Parathyroid adenoma (tissue), 2 donors: Measurements from ENCODE around the gene ACBD3.

Experiments
- H2AFZ ChIP-seq: fragments of 300-600 bp; sonication (generic); one replicate; pipeline ENCODE4 v1.7.0; 2017; ENCODE audit warnings: antibody characterized with exemption, mild to moderate bottlenecking
- H3K27ac ChIP-seq: fragments of 300-600 bp; sonication (generic); one replicate; pipeline ENCODE4 v1.7.0; 2017
- H3K27me3 ChIP-seq: fragments of 300-600 bp; sonication (generic); one replicate; pipeline ENCODE4 v1.7.0; 2017; ENCODE audit warnings: low read length; ENCODE audit not compliant: control insufficient read depth, insufficient read depth
- H3K36me3 ChIP-seq: fragments of 300-600 bp; sonication (generic); one replicate; pipeline ENCODE4 v1.7.0; 2017; ENCODE audit warnings: low read length; ENCODE audit not compliant: control insufficient read depth, insufficient read depth
- H3K4me1 ChIP-seq: fragments of 300-600 bp; sonication (generic); one replicate; pipeline ENCODE4 v1.7.0; 2017; ENCODE audit warnings: control low read depth
- H3K4me2 ChIP-seq: fragments of 300-600 bp; sonication (generic); one replicate; pipeline ENCODE4 v1.7.0; 2017; ENCODE audit warnings: low read length
- H3K4me3 ChIP-seq: fragments of 300-600 bp; sonication (generic); one replicate; pipeline ENCODE4 v1.7.0; 2017; ENCODE audit warnings: low read depth, low read length
- H3K79me2 ChIP-seq: fragments of 300-600 bp; sonication (generic); one replicate; pipeline ENCODE4 v1.7.0; 2017; ENCODE audit warnings: control low read depth
- H3K9ac ChIP-seq: fragments of 300-600 bp; sonication (generic); one replicate; pipeline ENCODE4 v1.7.0; 2017; ENCODE audit warnings: mild to moderate bottlenecking
- H3K9me3 ChIP-seq: fragments of 300-600 bp; sonication (generic); one replicate; pipeline ENCODE4 v1.7.0; 2017; ENCODE audit warnings: low read length; ENCODE audit not compliant: control insufficient read depth
- TF ChIP-seq, protein P1 (sequence below): fragments of 300-600 bp; sonication (generic); IDR thresholded peaks from one replicate; pipeline ENCODE4 v1.7.0; 2017; ENCODE audit warnings: antibody characterized with exemption, mild to moderate bottlenecking
- donor health status: primary hyperparathyroidism.

ACBD3 gene

DNA sequence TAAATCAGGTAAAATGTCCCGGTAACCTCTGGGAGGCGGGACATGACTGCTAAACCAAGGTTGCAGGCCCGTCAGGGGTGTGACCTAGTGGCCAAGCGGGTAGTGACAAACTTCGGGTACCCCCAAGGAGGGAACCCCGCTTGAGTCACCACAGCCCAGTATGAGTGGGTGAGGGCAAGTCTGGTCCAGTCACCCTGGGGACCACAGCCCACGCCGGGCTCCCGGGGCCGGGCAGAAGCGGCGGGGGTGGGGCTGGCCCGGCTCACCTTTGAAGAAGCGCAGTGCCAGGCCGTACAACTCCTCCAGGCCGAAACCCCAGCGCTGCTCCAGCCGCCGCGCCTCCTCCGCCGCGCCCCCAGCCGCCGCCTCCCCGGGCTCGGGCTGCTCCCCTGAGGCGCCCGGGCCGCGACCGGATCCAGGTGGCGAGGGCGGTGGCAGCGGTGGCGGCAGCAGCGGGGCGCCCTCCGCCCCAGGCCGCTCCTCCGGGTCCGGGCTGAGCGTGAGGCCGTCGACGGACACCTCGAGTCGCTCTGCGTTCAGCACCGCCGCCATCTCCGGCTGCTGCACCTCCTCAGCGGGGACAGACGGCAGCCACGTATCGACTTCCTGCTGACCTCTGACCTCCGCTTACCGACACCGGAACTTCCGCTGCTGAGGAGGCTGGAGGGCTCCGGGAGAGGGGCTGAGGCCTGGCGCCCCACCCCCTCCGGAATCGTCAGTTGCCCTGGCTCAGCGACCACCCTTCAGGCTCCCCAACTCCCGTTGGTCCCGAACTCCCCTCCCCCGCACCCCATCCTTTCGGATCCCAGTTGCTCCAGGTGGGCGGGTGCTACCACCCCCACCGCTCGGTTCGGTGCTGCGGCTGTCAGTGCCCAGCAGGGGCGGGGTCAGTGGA is at the start of gene ACBD3:
Gene ACBD3, minus strand, starts transcription at position 618 of the 895 bp plus-strand sequence. Its CDS starts 66 bp downstream, at position 552.
- Histone ChIP-seq H3K36me3 (no peaks in the 10 kb centered on the region), H3K9me3 (no peaks in the 10 kb centered on the region), H2AFZ (peak within 1 kb of the TSS; percentile 99), H3K4me2 (peak within 1 kb of the TSS; percentile 95), H3K79me2 (peaks cover 26% of the 10 kb centered on the region), H3K4me3 (peak within 1 kb of the TSS; percentile 93), H3K4me1 (peaks cover 2% of the 10 kb centered on the region), H3K27me3 (no peaks in the 10 kb centered on the region), H3K9ac (peak within 1 kb of the TSS; percentile 72), H3K27ac (peak within 1 kb of the TSS; percentile 91)
- TF ChIP-seq, protein P1, sequence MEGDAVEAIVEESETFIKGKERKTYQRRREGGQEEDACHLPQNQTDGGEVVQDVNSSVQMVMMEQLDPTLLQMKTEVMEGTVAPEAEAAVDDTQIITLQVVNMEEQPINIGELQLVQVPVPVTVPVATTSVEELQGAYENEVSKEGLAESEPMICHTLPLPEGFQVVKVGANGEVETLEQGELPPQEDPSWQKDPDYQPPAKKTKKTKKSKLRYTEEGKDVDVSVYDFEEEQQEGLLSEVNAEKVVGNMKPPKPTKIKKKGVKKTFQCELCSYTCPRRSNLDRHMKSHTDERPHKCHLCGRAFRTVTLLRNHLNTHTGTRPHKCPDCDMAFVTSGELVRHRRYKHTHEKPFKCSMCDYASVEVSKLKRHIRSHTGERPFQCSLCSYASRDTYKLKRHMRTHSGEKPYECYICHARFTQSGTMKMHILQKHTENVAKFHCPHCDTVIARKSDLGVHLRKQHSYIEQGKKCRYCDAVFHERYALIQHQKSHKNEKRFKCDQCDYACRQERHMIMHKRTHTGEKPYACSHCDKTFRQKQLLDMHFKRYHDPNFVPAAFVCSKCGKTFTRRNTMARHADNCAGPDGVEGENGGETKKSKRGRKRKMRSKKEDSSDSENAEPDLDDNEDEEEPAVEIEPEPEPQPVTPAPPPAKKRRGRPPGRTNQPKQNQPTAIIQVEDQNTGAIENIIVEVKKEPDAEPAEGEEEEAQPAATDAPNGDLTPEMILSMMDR, result no peak

DNA sequence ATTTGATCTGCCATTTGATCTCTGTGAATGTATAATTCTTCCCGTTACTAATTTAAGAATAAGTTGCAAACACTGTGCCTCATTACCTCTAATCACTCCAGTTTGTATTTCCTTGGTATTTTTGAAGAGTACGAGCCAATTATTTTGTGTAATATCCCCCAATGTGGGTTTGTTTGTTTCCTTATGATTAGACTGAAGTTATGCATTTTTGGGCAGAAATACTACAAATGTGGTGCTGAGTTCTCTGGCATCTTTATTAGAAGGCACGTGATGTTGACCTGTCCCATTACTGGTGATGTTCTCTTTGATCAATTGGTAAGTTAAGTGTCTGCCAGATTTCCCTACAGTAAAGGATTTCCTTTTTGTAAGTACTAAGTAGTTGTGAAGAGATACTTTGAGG is 47.3 kb upstream of the ACBD3 start:
- H3K36me3 ChIP-seq, result no peaks in the 10 kb centered on the region
- no peak overlapping the region for H3K4me3 ChIP-seq
- TF ChIP-seq, protein P1, result no peak
- H3K79me2 ChIP-seq, result no peaks in the 10 kb centered on the region
- no peaks in the 10 kb centered on the region for H3K27me3 ChIP-seq
- no peaks in the 10 kb centered on the region for H3K9me3 ChIP-seq
- H3K9ac ChIP-seq, result no peak overlapping the region
- H3K4me2 ChIP-seq, result no peak overlapping the region
- no peak overlapping the region for H2AFZ ChIP-seq
- no peak overlapping the region for H3K27ac ChIP-seq
- no peaks in the 10 kb centered on the region for H3K4me1 ChIP-seq

DNA sequence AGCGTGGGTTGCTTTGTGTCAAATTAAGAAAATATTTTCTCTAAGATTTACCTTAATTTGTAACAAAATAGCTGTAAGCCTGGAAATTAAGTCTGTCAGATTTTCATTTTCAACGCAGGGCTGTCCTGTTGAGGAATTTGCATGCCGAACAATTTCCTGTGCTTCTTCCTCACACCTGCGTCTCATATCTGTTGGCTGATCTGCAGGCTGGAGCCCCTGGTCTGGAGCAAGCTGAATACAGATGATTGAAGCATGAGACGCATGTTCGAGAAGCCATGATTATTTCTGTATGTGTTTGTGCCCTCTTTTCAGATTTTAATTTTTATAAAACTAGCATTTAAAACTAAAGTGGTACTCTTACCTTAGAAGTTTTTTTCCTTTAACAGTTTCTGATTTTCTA is 46.8 kb upstream of the ACBD3 start:
- TF ChIP-seq, protein P1, result no peak

DNA sequence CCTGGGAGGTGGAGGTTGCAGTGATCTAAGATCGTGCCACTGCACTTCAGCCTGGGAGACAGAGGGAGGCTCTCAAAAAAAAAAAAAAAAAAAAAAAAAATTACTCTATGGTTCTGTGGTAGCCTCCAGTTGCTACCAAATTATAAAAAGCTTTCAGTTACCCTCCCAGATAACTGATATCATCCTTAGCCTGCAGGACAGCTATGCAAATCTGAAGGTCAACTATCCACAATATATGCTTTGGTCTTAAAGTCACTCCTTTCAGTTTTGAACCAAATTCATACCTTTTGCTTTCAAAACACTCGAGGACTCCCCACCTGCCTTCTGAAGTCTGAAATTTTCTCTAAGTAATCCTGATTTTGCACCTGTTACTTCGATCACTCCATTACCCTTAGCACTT is 40.1 kb upstream of the ACBD3 start:
- H3K27me3 ChIP-seq, result no peaks in the 10 kb centered on the region
- H3K36me3 ChIP-seq, result no peaks in the 10 kb centered on the region
- H3K27ac ChIP-seq, result no peak overlapping the region
- TF ChIP-seq, protein P1, result no peak
- H3K9me3 ChIP-seq, result no peaks in the 10 kb centered on the region
- no peaks in the 10 kb centered on the region for H3K79me2 ChIP-seq
- no peak overlapping the region for H2AFZ ChIP-seq
- H3K4me2 ChIP-seq, result no peak overlapping the region
- H3K9ac ChIP-seq, result no peak overlapping the region
- no peak overlapping the region for H3K4me3 ChIP-seq
- no peaks in the 10 kb centered on the region for H3K4me1 ChIP-seq

More for the DNA sequence above, 46.8 kb upstream of the ACBD3 start:
- H3K4me2 ChIP-seq, result no peak overlapping the region
- no peaks in the 10 kb centered on the region for H3K9me3 ChIP-seq
- H3K27ac ChIP-seq, result no peak overlapping the region
- H3K36me3 ChIP-seq, result no peaks in the 10 kb centered on the region
- H3K4me1 ChIP-seq, result no peaks in the 10 kb centered on the region
- no peak overlapping the region for H3K4me3 ChIP-seq
- H2AFZ ChIP-seq, result no peak overlapping the region
- H3K9ac ChIP-seq, result no peak overlapping the region
- no peaks in the 10 kb centered on the region for H3K79me2 ChIP-seq
- no peaks in the 10 kb centered on the region for H3K27me3 ChIP-seq
